GM12872 (cell line): Measurements from ENCODE around the gene OR4P4.

Experiments used
- TF ChIP-seq, protein P1 (sequence below): IDR thresholded peaks from 3 replicates; pipeline ENCODE4 v1.5.1; 2011; ENCODE audit warnings: low read depth, mild to moderate bottlenecking, low read length, moderate library complexity; ENCODE audit not compliant: insufficient read depth

Gene OR4P4

DNA sequence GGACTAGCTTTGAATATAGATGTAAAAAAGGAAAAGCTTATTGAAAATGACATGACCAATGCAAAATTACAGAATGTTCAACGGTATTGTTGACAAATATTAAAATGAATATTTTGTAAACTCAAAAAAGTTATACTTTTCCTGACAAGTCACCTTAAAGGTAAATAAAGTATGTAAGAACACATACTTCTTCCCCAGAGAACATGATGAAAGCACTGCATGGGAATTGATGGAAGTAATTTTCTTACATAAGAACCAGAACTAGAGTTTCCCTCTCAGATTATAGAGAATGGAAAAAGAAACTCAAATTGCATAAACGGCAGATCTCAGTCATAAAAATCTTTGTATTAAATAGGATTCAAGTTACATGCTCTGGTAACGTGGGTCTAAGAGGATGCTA is at the start of gene OR4P4:
Gene OR4P4 (plus strand): TSS at position 301 of the 400 bp plus-strand sequence.
- TF ChIP-seq, protein P1, sequence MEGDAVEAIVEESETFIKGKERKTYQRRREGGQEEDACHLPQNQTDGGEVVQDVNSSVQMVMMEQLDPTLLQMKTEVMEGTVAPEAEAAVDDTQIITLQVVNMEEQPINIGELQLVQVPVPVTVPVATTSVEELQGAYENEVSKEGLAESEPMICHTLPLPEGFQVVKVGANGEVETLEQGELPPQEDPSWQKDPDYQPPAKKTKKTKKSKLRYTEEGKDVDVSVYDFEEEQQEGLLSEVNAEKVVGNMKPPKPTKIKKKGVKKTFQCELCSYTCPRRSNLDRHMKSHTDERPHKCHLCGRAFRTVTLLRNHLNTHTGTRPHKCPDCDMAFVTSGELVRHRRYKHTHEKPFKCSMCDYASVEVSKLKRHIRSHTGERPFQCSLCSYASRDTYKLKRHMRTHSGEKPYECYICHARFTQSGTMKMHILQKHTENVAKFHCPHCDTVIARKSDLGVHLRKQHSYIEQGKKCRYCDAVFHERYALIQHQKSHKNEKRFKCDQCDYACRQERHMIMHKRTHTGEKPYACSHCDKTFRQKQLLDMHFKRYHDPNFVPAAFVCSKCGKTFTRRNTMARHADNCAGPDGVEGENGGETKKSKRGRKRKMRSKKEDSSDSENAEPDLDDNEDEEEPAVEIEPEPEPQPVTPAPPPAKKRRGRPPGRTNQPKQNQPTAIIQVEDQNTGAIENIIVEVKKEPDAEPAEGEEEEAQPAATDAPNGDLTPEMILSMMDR, result no peak

- TF ChIP-seq, protein P1, result no peak
Measured at GRCh38 chr11:55607545-55607944, 27.4 kb upstream of the OR4P4 start, which contains the start of gene OR4C11. OR4C11 (minus strand) TSS chr11:55607645; CDS start chr11:55604373, 3,272 bp downstream.

- TF ChIP-seq, protein P1, result no peak
Measured at GRCh38 chr11:55624531-55624930, 10.4 kb upstream of the OR4P4 start.

DNA sequence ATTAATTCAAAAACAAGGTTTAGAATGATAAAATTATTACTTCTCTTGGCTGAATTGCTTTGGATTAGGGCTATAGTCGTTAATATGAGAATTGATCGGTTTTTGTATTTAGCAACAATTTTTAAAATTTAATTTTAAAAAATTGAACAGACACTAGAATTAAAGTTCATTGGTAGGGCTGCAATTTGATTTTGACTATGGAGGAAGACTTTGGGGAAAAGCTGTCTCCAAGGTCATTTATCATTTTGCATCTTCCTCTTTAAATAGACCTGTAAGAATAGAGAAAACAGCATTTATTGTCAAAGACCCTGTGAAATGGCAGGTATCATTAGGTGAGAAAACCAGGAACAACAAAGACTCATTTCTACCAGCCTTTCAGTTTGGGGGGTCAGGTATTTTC is 13.1 kb downstream of the OR4P4 start, which contains the start of gene OR4S2:
Gene OR4S2 (plus strand): TSS at position 301 of the 400 bp plus-strand sequence. CDS start 2,577 bp downstream, outside the sequence.
- TF ChIP-seq, protein P1, result no peak

DNA sequence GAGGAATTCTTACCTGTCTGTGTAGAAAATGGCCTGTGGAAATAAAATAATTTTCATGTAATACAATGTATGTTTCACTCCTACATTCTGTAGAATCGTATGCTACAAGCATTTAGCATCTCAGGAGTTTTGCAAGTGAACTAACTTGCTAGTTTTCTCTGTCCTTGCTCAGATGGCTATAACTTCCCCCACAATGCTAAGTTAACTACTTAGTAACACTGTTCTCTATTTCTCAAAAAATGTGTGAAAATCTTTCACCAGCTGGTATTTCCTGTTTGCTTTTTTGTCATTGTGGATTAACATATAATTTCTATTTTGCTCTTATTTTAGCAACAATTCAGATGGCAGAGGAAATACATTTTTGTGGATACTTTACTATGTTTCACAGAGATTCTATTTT is 17.6 kb downstream of the OR4P4 start:
- TF ChIP-seq, protein P1, result no peak

DNA sequence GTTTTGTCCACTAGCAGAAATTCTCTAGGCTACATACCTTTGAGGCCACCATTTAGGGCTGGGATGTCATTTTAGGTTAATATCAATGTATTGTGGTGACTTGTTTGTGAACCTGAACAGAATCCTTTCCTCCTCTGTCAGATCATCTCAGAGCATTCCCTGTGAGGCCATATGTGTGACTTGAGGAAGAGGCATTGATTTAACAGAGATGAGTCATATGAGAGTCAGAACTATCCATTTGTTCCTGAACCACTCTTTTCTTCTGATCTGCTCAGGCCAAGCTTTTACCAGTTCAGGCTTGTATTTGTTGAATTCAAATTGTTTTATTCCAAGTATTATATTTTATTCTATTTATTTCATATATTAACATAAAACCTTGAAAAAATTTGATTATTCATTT is 20.2 kb downstream of the OR4P4 start:
- TF ChIP-seq, protein P1, result no peak

- TF ChIP-seq, protein P1, result no peak
Measured at GRCh38 chr11:55658031-55658573, 23.2 kb downstream of the OR4P4 start.

DNA sequence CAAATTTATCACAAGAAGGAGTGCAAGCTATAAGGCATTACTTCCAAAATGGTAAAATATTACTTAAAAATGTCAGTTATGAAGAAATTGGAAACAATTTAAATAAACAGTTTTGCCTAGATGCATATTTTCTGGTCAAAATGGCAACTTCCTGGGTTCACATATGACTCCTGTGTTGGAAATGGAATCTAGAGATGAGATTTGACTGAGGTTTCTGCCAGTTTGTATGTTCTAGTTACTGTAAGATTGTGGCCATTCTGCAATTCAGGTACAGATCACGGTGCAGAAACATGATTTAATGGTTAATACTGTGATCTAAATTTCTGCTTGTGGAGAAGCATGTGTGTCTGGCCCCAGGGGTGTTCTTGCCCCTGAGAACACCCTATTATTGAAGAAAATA is 23.7 kb downstream of the OR4P4 start:
- TF ChIP-seq, protein P1, result no peak
